Thyroid gland (tissue), 4 donors: Measurements from ENCODE around the gene EMILIN3. TPM values are rescaled to one million over a fixed set of nuclear protein-coding genes. Genes with fewer than 3 reads are reported as not detected.

Experiments used
- DNase-seq, 2 donors: peaks; one replicate each; pipeline ENCODE4 v3.0.0-alpha.2; 2019
- H3K27ac ChIP-seq, 3 donors: fragments of 200-600 bp; sonication (generic); 1 replicate in 2 of 3; 2 replicates in 1 of 3; pipeline ENCODE4 v1.5.1; 2016 to 2019; ENCODE audit warnings: mild to moderate bottlenecking in 1 of 3, moderate library complexity in 1 of 3
- H3K27me3 ChIP-seq: fragments of 200-600 bp; sonication (generic); one replicate; pipeline ENCODE4 v1.5.1; 2019
- H3K36me3 ChIP-seq, 2 donors: fragments of 200-600 bp; sonication (generic); one replicate each; pipeline ENCODE4 v1.5.1; 2016 to 2019
- H3K4me1 ChIP-seq, 2 donors: fragments of 200-600 bp; sonication (generic); one replicate each; pipeline ENCODE4 v1.5.1; 2017 to 2019
- H3K4me3 ChIP-seq, 3 donors: fragments of 200-600 bp; sonication (generic); replicated peaks in 1 of 3; 1 replicate in 2 of 3; 2 replicates in 1 of 3; pipeline ENCODE4 v1.5.1; 2016; ENCODE audit warnings: mild to moderate bottlenecking in 1 of 3
- H3K9me3 ChIP-seq: fragments of 200-600 bp; sonication (generic); one replicate; pipeline ENCODE4 v1.5.1; 2017
- POLR2A ChIP-seq, 2 donors: fragments of 450-650 bp; IDR thresholded peaks; one replicate each; pipeline ENCODE4 v1.6.1; 2017; ENCODE audit warnings: antibody characterized with exemption in 2 of 2, mild to moderate bottlenecking in 2 of 2, moderate library complexity in 1 of 2
- WGBS, 2 donors: methylation state at CpG; one replicate each; pipeline ENCODE4 v1.1.5; 2017; 5-methylcytosine and 5-hydroxymethylcytosine counted together
- intact Hi-C: fragments of 100-400 bp; cut with DNase I; formaldehyde crosslinking; loops from one replicate; pipeline ENCODE4 v1.15.1; 2023
- total RNA-seq, 4 donors: library from RNA; depleted of rRNA; stranded (reverse); fragments of >200 nt; gene quantifications; one replicate each; pipeline ENCODE4 v1.2.3, GENCODE V29; 2016
- TF ChIP-seq, protein P1 (sequence below), 6 experiments: fragments of 200-600 bp in 3 of 6; fragments of 450-650 bp in 3 of 6; sonication (generic) in 3 of 6; IDR thresholded peaks; one replicate each; pipeline ENCODE4 v1.5.1; 2016 to 2019; ENCODE audit warnings: antibody characterized with exemption in 6 of 6, mild to moderate bottlenecking in 2 of 6, inconsistent platforms in 1 of 6, moderate library complexity in 1 of 6

Gene EMILIN3, protein sequence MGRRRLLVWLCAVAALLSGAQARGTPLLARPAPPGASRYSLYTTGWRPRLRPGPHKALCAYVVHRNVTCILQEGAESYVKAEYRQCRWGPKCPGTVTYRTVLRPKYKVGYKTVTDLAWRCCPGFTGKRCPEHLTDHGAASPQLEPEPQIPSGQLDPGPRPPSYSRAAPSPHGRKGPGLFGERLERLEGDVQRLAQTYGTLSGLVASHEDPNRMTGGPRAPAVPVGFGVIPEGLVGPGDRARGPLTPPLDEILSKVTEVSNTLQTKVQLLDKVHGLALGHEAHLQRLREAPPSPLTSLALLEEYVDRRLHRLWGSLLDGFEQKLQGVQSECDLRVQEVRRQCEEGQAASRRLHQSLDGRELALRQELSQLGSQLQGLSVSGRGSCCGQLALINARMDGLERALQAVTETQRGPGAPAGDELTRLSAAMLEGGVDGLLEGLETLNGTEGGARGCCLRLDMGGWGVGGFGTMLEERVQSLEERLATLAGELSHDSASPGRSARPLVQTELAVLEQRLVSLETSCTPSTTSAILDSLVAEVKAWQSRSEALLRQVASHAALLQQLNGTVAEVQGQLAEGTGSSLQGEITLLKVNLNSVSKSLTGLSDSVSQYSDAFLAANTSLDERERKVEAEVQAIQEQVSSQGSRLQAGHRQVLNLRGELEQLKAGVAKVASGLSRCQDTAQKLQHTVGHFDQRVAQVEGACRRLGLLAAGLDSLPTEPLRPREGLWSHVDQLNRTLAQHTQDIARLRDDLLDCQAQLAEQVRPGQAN
- 1 to 10 TPM in 1 of 4 donors, under 1 TPM in 3; 0.27 to 1.3 (median 0.61) TPM for total RNA-seq

- no peak for DNase-seq
- TF ChIP-seq, protein P1, sequence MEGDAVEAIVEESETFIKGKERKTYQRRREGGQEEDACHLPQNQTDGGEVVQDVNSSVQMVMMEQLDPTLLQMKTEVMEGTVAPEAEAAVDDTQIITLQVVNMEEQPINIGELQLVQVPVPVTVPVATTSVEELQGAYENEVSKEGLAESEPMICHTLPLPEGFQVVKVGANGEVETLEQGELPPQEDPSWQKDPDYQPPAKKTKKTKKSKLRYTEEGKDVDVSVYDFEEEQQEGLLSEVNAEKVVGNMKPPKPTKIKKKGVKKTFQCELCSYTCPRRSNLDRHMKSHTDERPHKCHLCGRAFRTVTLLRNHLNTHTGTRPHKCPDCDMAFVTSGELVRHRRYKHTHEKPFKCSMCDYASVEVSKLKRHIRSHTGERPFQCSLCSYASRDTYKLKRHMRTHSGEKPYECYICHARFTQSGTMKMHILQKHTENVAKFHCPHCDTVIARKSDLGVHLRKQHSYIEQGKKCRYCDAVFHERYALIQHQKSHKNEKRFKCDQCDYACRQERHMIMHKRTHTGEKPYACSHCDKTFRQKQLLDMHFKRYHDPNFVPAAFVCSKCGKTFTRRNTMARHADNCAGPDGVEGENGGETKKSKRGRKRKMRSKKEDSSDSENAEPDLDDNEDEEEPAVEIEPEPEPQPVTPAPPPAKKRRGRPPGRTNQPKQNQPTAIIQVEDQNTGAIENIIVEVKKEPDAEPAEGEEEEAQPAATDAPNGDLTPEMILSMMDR (IDR thresholded peaks at IDR 0.05) = no peak
- no peak for TF ChIP-seq POLR2A (IDR thresholded peaks at IDR 0.05)
- Histone ChIP-seq H3K9me3 (no peaks in the 10 kb centered on the region), H3K4me3 (peak within 1 kb of the TSS in 1 of 3 donors; percentile 21), H3K27ac (no peak within 1 kb of the TSS), H3K4me1 (peaks cover 5 to 17% of the 10 kb centered on the region in 2 donors), H3K27me3 (peaks cover 14% of the 10 kb centered on the region), H3K36me3 (no peaks in the 10 kb centered on the region)
- intact Hi-C loops = no loop called here
- 19 to 61% methylated on average over 6 to 22 of the region's 93 CpGs for WGBS, 2 donors
Observed at GRCh38 chr20:41366546-41367392, at the start of gene EMILIN3. EMILIN3 (minus strand) TSS chr20:41366818; CDS start chr20:41366634, 184 bp downstream.

- TF ChIP-seq, protein P1 (IDR thresholded peaks at IDR 0.05) = no peak
- TF ChIP-seq POLR2A (IDR thresholded peaks at IDR 0.05) = no peak
- intact Hi-C loops = loop anchor here (10.0 kb wide), 1 partner anchor 250 kb away; no protein-coding TSS in a partner anchor
Observed at GRCh38 chr20:41415191-41415590, 48.6 kb upstream of the EMILIN3 start.

DNA sequence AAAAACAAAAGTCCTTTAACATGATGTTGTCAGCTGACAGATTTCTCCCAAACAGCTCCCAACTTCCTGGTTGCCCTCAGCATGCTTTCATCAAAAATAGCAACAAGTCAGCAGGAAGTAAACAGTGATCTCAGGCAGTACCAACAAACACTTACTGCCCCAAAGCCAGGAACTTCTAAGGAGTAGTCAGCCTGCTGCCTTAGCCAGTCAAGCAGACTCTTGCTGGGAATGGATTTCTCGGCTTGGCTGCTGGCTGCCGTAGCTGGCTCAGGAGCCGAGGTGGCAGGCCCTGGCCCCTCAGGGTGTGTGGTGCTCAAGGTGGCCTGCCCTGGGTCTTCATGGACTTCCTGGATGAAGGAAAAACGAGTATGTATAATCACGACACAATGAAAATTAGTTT lies 46.6 kb upstream of the EMILIN3 start:
- no peak overlapping the region for H3K27ac ChIP-seq
- H3K27me3 ChIP-seq = no peaks in the 10 kb centered on the region
- intact Hi-C loops = loop anchor here (5.0 to 10.0 kb wide), 2 partner anchors 66 to 248 kb away; no protein-coding TSS in a partner anchor
- H3K4me3 ChIP-seq = no peak overlapping the region
- H3K9me3 ChIP-seq = no peaks in the 10 kb centered on the region
- no peaks in the 10 kb centered on the region for H3K4me1 ChIP-seq
- no peak for DNase-seq
- 90 to 96% methylated on average over 5 of the region's 5 CpGs for WGBS, 2 donors
- TF ChIP-seq POLR2A (IDR thresholded peaks at IDR 0.05) = no peak
- TF ChIP-seq, protein P1 (IDR thresholded peaks at IDR 0.05) = no peak
- H3K36me3 ChIP-seq = peaks cover 72 to 79% of the 10 kb centered on the region in 2 donors

More at GRCh38 chr20:41415191-41415590, 48.6 kb upstream of the EMILIN3 start:
- Histone ChIP-seq H3K27me3 (no peaks in the 10 kb centered on the region), H3K9me3 (no peaks in the 10 kb centered on the region), H3K4me3 (no peak overlapping the region), H3K36me3 (peaks cover 58 to 65% of the 10 kb centered on the region in 2 donors), H3K4me1 (no peaks in the 10 kb centered on the region), H3K27ac (no peak overlapping the region)
- DNase-seq = no peak
- 93 to 97% methylated on average over 8 of the region's 8 CpGs for WGBS, 2 donors

GRCh38 chr20:41412324-41413120 lies 45.9 kb upstream of the EMILIN3 start:
- H3K4me3 ChIP-seq = no peak overlapping the region
- H3K36me3 ChIP-seq = peaks cover 75 to 80% of the 10 kb centered on the region in 2 donors
- 94 to 95% methylated on average over 12 of the region's 12 CpGs for WGBS, 2 donors
- no peak for DNase-seq
- intact Hi-C loops = loop anchor here (5.0 to 10.0 kb wide), 2 partner anchors 65 to 248 kb away; no protein-coding TSS in a partner anchor
- H3K27me3 ChIP-seq = no peaks in the 10 kb centered on the region
- H3K4me1 ChIP-seq = no peaks in the 10 kb centered on the region
- no peaks in the 10 kb centered on the region for H3K9me3 ChIP-seq
- no peak for TF ChIP-seq POLR2A (IDR thresholded peaks at IDR 0.05)
- TF ChIP-seq, protein P1 (IDR thresholded peaks at IDR 0.05) = no peak
- H3K27ac ChIP-seq = no peak overlapping the region
